GM19468 (cell line): Measurements from ENCODE around the gene CFAP299.

Source experiments
- ATAC-seq: cut with Tn5 transposase; IDR thresholded peaks from one replicate; pipeline ENCODE4 v1.9.1; 2021; ENCODE audit warnings: mild to moderate bottlenecking, moderate library complexity, moderate number of reproducible peaks; ENCODE audit not compliant: unreplicated experiment; ENCODE audit errors: extremely low read depth

Gene CFAP299

DNA sequence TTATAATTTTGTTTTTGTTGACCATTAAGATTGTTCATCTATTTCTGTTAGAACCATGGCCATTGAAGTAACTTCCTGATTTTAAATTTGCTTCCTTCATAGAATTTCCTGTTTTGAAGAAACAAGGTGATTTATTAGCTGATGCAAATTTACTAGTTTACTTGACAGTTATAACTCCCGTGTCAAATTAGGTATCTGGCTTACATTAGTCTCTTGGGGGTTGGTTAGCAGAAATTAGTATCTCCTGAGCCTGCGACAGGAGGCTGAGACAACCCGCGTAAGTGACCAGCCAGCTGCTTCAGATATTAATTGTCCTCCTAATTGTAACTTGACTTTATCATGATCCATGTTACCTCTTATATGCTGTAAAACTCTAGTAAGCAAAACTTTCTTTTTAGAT is 154.3 kb downstream of the CFAP299 start:
- ATAC-seq: peak; percentile 44

GRCh38 chr4:80492761-80493160 is 157.2 kb downstream of the CFAP299 start:
- no peak for ATAC-seq

GRCh38 chr4:80495865-80496264 is 160.3 kb downstream of the CFAP299 start:
- ATAC-seq: no peak

DNA sequence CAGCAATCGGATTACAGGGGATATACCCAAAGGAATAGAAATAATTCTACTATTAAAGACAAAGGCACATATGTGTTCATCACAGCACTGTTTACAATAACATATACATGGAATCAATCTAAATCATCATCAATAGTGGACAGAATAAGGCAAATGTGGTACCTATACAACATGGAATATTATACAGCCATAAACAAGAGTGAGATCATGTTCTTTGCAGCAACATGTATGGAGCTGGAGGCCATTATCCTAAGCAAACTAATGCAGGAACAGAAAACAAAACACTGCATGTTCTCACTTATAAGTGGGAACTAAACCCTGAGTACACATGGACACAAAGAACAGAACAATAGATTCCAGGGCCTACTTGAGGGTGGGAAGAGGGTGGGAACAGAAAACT is 163.2 kb downstream of the CFAP299 start:
- no peak for ATAC-seq

GRCh38 chr4:80500613-80501012 is 165.1 kb downstream of the CFAP299 start:
- ATAC-seq: no peak

GRCh38 chr4:80507077-80507476 is 171.5 kb downstream of the CFAP299 start:
- no peak for ATAC-seq

DNA sequence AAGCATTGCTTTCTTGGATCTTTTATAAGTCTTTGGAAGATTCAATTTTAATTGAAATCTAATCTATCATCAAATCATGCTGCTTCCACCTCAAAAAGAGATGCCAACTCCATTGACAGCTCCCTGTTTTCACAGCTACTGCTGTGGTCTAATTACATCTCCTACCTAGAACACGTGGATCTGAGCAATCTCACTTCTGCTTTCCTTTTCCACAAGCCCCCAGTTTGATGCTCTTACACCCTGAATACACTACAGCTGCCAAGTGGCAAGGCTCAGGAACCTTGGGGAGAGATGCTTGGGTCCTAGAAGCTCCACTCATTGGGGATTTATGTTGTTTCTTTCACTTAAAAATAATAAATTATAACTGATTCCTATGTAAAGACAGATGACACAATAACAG is 172.0 kb downstream of the CFAP299 start:
- ATAC-seq: peak; percentile 72

GRCh38 chr4:80515496-80515895 is 180.0 kb downstream of the CFAP299 start:
- no peak for ATAC-seq

- ATAC-seq: no peak
Observed at GRCh38 chr4:80521438-80521837, 185.9 kb downstream of the CFAP299 start.

DNA sequence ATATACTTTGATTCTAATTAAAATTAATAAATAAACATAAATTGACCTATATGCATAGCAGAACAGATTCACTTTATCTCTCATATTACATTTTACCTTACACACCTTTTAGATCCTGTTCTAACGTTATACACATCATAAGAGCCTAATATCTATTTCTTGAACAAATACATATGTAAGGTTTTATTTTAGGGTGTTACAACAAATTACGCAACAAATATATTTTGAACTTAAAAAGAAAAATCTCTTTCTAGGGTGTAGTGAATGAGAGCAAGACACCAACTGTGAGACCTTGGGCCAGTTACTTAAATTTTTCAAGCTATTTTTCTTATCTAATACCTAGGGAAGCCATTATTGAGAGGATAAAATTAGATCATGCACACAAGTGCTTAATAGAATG is 191.2 kb downstream of the CFAP299 start:
- ATAC-seq: no peak

DNA sequence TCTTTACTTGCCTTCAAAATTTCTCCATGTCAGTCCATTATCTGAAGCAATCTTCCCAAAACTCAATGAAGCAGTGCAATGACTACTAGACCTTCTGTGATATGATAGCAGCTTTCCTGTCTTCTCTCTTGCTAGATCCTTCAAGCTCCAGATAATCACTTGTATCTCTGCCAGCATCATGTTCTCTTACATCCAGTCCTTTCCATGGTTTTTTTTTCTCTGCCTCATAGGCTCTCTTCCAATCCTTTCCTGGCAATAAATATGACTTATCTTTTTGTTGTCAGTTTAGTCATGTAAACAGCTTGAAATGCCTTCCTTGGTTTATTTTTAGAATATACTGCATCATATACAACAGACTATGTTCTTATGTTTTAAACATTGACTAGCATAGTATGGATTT is 193.5 kb downstream of the CFAP299 start:
- ATAC-seq: no peak

GRCh38 chr4:80532674-80533333 is 197.3 kb downstream of the CFAP299 start:
- no peak for ATAC-seq

GRCh38 chr4:80535551-80535950 is 200.0 kb downstream of the CFAP299 start:
- no peak for ATAC-seq

GRCh38 chr4:80538276-80538926 is 202.9 kb downstream of the CFAP299 start:
- ATAC-seq: no peak

- no peak for ATAC-seq
Observed at GRCh38 chr4:80539190-80539589, 203.7 kb downstream of the CFAP299 start.

DNA sequence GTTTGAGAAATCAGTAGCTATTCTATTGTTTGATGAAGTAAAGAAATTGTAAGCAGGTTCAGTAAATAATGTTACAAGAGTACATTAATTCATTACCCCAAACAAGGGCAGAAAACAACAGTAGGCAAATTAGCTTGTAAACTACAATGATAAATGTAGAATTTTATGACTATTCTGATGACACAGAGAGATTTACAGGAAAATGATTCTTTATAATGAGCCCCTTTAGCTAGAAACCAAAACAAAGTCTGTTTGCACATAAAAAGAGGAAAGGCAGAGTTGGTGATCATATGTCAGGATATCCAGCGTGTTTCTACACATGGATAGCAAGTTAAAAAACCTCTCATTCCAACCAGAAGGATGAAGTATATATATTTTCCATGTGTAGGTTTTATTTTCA is 204.8 kb downstream of the CFAP299 start:
- no peak for ATAC-seq

DNA sequence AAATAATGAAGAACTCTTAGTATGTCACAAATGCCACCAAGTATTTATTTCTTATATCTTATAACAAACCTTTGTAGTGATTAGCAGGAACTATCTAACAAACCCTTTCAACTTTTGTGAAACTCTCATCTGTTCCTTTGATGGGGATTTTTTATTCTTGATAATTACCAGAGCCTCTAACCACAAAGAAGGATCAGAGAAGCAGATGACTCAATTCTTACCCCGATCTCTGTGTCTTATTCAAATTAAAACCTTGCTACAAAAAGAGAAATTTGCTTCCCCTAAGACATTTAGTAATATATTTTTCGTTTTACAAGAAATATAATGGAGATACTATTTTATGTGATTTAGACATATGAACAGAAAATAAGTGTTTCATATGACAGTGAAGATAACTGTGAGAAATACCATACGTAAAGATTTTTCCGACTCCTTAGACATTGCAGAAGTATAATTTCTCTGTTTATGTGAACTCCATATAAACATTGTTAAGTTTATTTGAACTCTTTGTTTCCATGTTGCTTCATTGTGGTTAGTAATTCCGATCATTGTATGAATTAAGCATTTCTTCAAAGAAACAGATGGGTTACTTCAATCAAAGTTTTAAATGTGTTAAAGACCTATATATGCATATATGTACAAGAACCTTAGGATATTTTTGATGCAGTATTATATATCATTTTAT is 205.4 kb downstream of the CFAP299 start:
- ATAC-seq: peak; percentile 89

DNA sequence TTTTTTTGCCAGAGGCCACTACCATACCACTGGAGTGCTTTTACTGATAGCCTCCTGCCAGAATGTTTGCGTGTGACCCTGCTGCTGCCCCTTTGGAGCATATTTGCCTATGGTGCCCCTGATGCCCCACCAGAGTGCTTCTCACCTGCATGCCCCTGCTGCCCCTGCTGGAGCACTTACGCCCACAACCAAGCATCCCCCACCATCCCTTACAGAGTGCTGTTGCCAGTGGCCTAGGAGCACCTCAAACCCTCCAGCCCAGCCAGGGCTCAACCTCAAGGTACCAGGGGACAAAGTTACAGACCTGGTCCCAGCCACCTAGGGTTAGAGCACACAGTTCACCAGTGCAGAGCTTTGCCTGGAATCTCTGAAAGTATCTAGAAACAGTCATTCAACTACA is 207.2 kb downstream of the CFAP299 start:
- no peak for ATAC-seq

- no peak for ATAC-seq
Observed at GRCh38 chr4:80560337-80560736, 224.8 kb downstream of the CFAP299 start.

- no peak for ATAC-seq
Observed at GRCh38 chr4:80566203-80566872, 230.8 kb downstream of the CFAP299 start.

DNA sequence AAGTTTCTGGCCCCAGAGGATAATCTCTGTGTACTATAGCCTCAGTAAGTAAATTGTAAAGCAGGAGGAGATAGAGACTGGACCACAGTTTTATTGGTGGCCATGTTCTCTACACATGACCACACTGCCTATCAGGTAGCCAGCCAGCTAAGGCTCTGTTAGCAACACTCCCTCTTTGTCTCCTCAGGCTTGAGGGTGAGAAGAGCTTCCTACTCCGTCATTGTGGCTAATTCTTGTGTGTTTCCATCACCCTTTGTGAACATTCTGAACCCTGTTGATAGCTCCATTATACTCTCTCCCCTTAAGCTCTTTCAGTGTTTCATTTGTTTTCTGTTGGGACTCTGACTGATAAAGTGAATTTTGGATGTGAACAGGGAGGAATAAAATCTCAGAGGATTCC is 233.4 kb downstream of the CFAP299 start:
- no peak for ATAC-seq
